Right lobe of liver (tissue), 6 donors: ENCODE results near the gene KDM1A. TPM values are rescaled to one million over a fixed set of nuclear protein-coding genes. Genes with fewer than 3 reads are reported as not detected.

Experiments
- ATAC-seq, 4 donors: fragments of 200-7000 bp; cut with Tn5 transposase; one replicate each; pipeline ENCODE4 v1.9.1; 2020; ENCODE audit warnings: mild to moderate bottlenecking in 4 of 4, moderate library complexity in 4 of 4
- DNase-seq, 3 donors: peaks; one replicate each; pipeline ENCODE4 v3.0.0-alpha.2; 2020
- H3K27ac ChIP-seq, 3 donors: fragments of 200-600 bp; one replicate each; pipeline ENCODE4 v1.8.0; 2022
- H3K27me3 ChIP-seq, 2 donors: fragments of 200-600 bp; one replicate each; pipeline ENCODE4 v1.8.0; 2022
- H3K36me3 ChIP-seq, 4 donors: fragments of 200-600 bp; sonication (generic) in 1 of 4; one replicate each; pipeline versions ENCODE4 v1.5.1 to v1.8.0; 2017 to 2022; ENCODE audit warnings: control low read depth in 1 of 4
- H3K4me1 ChIP-seq, 4 donors: fragments of 200-600 bp; sonication (generic) in 1 of 4; one replicate each; pipeline versions ENCODE4 v1.5.1 to v1.8.0; 2017 to 2022; ENCODE audit warnings: control low read depth in 1 of 4
- H3K4me3 ChIP-seq, 3 donors: fragments of 200-600 bp; one replicate each; pipeline ENCODE4 v1.8.0; 2022
- H3K9me3 ChIP-seq, 4 donors: fragments of 200-600 bp; sonication (generic) in 1 of 4; one replicate each; pipeline versions ENCODE4 v1.5.1 to v1.8.0; 2017 to 2022; ENCODE audit warnings: control low read depth in 1 of 4
- CTCF ChIP-seq, 4 donors: fragments of 200-600 bp in 3 of 4; fragments of 450-650 bp in 1 of 4; IDR thresholded peaks; one replicate each; pipeline versions ENCODE4 v1.5.1 to v1.8.0; 2016 to 2022; ENCODE audit warnings: antibody characterized with exemption in 4 of 4, mild to moderate bottlenecking in 2 of 4
- POLR2A ChIP-seq: fragments of 450-650 bp; IDR thresholded peaks from one replicate; pipeline ENCODE4 v1.6.1; 2017; ENCODE audit warnings: antibody characterized with exemption, mild to moderate bottlenecking
- WGBS: methylation state at CpG from one replicate; pipeline ENCODE4 v1.1.6; 2018; ENCODE audit warnings: low coverage, low lambda C conversion rate; ENCODE audit not compliant: insufficient coverage; ENCODE audit errors: missing lambda C conversion rate; 5-methylcytosine and 5-hydroxymethylcytosine counted together
- intact Hi-C, 2 donors: fragments of 100-400 bp; cut with DNase I; formaldehyde crosslinking; loops; one replicate each; pipeline versions ENCODE4 v1.11.2 to v1.14.1; 2022
- total RNA-seq, 6 experiments: library from RNA; depleted of rRNA in 2 of 6; stranded (reverse); fragments of >200 nt in 2 of 6; fragmentation: NEBNext Ultra II Directional in 3 of 6; extraction: Animal tissue kit (Norgen Biotek cat#: 25700) in 3 of 6; gene quantifications; one replicate each; pipeline versions ENCODE4 v1.1.0 to v1.2.4, GENCODE V29; 2016 to 2023
- donor health status: DM: no; HTN: yes; CAD: no.
- donor health status: DM: no; HTN: no; CAD: no.
- donor health status: DM: no; HTN: no; CAD: no.
- donor health status: DM: no; HTN: yes; CAD: no.
- donor health status: DM: no; HTN: yes; CAD: no.

The KDM1A gene
- total RNA-seq, 6 experiments from 2014 or later = 15.3 to 22.2 (median 18.6) TPM

DNA sequence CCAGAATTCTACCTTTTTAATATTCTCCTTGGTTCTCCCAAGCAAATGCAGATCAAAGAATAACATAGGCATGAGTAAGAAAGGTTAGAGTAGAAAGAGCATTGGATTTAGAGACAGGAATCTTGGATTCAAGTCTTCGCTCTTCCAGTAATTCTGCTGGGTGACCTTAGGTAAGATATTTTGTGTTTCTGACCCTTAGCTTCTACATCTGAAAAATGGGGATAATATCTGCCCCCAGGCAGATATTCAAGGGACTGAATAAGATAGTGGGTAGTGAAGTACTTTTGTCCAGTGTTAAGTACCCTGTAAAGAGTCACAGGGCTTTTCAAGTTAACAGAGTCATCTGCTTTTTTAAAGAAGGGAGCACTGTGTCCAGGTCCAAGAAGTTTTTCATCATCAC lies 70.8 kb downstream of the KDM1A start:
- TF ChIP-seq POLR2A = no peak
- TF ChIP-seq CTCF (IDR thresholded peaks at IDR 0.05) = no peak

DNA sequence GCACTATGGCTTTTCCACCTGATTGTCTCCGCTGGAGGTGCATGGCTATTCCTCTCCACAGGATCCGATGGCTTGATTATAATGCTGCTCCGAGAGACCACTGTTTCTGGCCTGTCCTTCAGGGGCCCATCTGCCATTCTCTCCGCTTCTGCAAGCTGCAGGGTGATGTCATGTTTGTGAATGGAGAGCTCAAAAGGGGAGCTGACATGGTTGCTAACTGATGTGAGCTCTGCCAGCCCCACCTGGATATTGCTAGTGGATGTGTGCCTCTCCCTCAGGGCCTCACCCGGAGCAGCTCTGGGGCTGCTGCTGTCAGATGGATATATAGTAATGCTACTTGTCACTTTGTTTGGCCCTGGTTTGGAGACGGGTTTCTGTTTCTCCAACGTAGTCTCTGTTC lies 72.3 kb downstream of the KDM1A start:
- H3K4me1 ChIP-seq = no peaks in the 10 kb centered on the region
- intact Hi-C loops = no loop called here

More for the DNA sequence above, 70.8 kb downstream of the KDM1A start:
- intact Hi-C loops = no loop called here
- no peak for DNase-seq
- H3K27ac ChIP-seq = no peak overlapping the region
- no peaks in the 10 kb centered on the region for H3K9me3 ChIP-seq
- H3K4me3 ChIP-seq = no peak overlapping the region
- WGBS = 100% methylated on average over 1 of the region's 1 CpG
- H3K27me3 ChIP-seq = no peaks in the 10 kb centered on the region
- H3K4me1 ChIP-seq = no peaks in the 10 kb centered on the region
- ATAC-seq = no peak
- H3K36me3 ChIP-seq = peaks cover 0 to 32% (median 5%) of the 10 kb centered on the region in 4 donors

GRCh38 chr1:23092447-23092846 lies 73.2 kb downstream of the KDM1A start:
- H3K36me3 ChIP-seq = peaks cover 0 to 20% (median 5%) of the 10 kb centered on the region in 4 donors
- no peak overlapping the region for H3K4me3 ChIP-seq
- intact Hi-C loops = no loop called here
- H3K27ac ChIP-seq = no peak overlapping the region
- no peaks in the 10 kb centered on the region for H3K9me3 ChIP-seq
- DNase-seq (no peak), ATAC-seq (no peak)
- no peaks in the 10 kb centered on the region for H3K27me3 ChIP-seq
- no peaks in the 10 kb centered on the region for H3K4me1 ChIP-seq
- WGBS = 87% methylated on average over 6 of the region's 12 CpGs
- TF ChIP-seq CTCF (IDR thresholded peaks at IDR 0.05) = no peak
- no peak for TF ChIP-seq POLR2A

More for the DNA sequence above, 72.3 kb downstream of the KDM1A start:
- Histone ChIP-seq H3K4me3 (no peak overlapping the region), H3K27ac (no peak overlapping the region), H3K27me3 (no peaks in the 10 kb centered on the region), H3K36me3 (peaks cover 0 to 26% (median 5%) of the 10 kb centered on the region in 4 donors), H3K9me3 (no peaks in the 10 kb centered on the region)
- ATAC-seq (no peak), DNase-seq (no peak)
- WGBS = 93% methylated on average over 3 of the region's 7 CpGs
- no peak for TF ChIP-seq CTCF (IDR thresholded peaks at IDR 0.05)

DNA sequence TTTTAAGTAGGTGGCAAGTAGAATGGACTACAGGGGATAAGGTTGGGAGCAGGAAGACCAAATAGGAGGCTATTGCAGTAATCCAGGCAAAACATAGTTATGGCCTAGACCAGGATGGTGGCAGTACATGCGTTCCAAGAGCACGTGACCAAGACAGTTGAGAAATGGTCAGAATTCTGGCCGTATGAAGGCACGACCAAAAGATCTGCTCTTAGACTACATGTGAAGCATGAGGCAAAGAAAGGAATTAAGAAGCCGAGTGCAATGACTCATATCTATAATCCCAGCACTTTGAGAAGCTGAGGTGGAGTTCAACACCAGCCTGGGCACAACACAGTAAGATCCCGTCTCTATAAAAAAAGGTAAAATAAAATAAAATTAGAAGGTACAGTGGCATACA lies 78.0 kb downstream of the KDM1A start:
- Histone ChIP-seq H3K36me3 (peaks cover 0 to 7% (median 3%) of the 10 kb centered on the region in 4 donors), H3K27ac (no peak overlapping the region), H3K27me3 (no peaks in the 10 kb centered on the region), H3K4me1 (peaks cover 0 to 16% (median 0%) of the 10 kb centered on the region in 4 donors), H3K4me3 (no peak overlapping the region), H3K9me3 (no peaks in the 10 kb centered on the region)
- DNase-seq (no peak), ATAC-seq (no peak)
- 79% methylated on average over 6 of the region's 6 CpGs for WGBS
- TF ChIP-seq CTCF (IDR thresholded peaks at IDR 0.05) = no peak
- no peak for TF ChIP-seq POLR2A
- intact Hi-C loops = loop anchor here in 1 of 2 donors (5.0 kb wide), 1 partner anchor 90 kb away; no protein-coding TSS in a partner anchor
